Esophagus muscularis mucosa (tissue), 4 donors: Measurements from ENCODE around the gene MGAT4B. TPM values are rescaled to one million over a fixed set of nuclear protein-coding genes. Genes with fewer than 3 reads are reported as not detected.
A peak's percentile ranks its signal among the peaks of the same experiment; 100 is the strongest.

ENCODE experiments used
- DNase-seq: peaks from one replicate; pipeline ENCODE4 v3.0.0-alpha.2; 2017; ENCODE audit errors: extremely low spot score
- H3K27ac ChIP-seq, 4 donors: fragments of 200-600 bp; sonication (generic); replicated peaks in 1 of 4; 1 replicate in 3 of 4; 2 replicates in 1 of 4; pipeline ENCODE4 v1.5.1; 2016 to 2019; ENCODE audit warnings: mild to moderate bottlenecking in 1 of 4
- H3K27me3 ChIP-seq, 4 donors: fragments of 200-600 bp; sonication (generic); one replicate each; pipeline versions ENCODE4 v1.5.1 to v1.6.0; 2016 to 2019
- H3K36me3 ChIP-seq, 4 donors: fragments of 200-600 bp; sonication (generic); one replicate each; pipeline ENCODE4 v1.5.1; 2016 to 2019
- H3K4me1 ChIP-seq, 4 donors: fragments of 200-600 bp; sonication (generic); one replicate each; pipeline ENCODE4 v1.5.1; 2016 to 2019
- H3K4me3 ChIP-seq, 4 donors: fragments of 200-600 bp; sonication (generic); 1 replicate in 2 of 4; 2 replicates in 2 of 4; pipeline ENCODE4 v1.5.1; 2016 to 2019; ENCODE audit warnings: mild to moderate bottlenecking in 4 of 4, moderate library complexity in 1 of 4
- H3K9me3 ChIP-seq, 4 donors: fragments of 200-600 bp; sonication (generic); 1 replicate in 3 of 4; 2 replicates in 1 of 4; pipeline ENCODE4 v1.5.1; 2016 to 2019
- CTCF ChIP-seq, 3 experiments: fragments of 200-600 bp in 2 of 3; fragments of 450-650 bp in 1 of 3; sonication (generic) in 2 of 3; IDR thresholded peaks; one replicate each; pipeline ENCODE4 v1.5.1; 2017 to 2019; ENCODE audit warnings: antibody characterized with exemption in 3 of 3, mild to moderate bottlenecking in 2 of 3, moderate library complexity in 1 of 3
- EP300 ChIP-seq: sonication (generic); formaldehyde crosslinking; IDR thresholded peaks from one replicate; pipeline ENCODE4 v1.6.1; 2017; ENCODE audit warnings: antibody characterized with exemption
- POLR2A ChIP-seq: fragments of 450-650 bp; IDR thresholded peaks from one replicate; pipeline ENCODE4 v1.6.1; 2017; ENCODE audit warnings: antibody characterized with exemption, moderate library complexity, mild to moderate bottlenecking, low read depth
- POLR2AphosphoS5 ChIP-seq, 2 donors: sonication (generic); formaldehyde crosslinking; IDR thresholded peaks; one replicate each; pipeline ENCODE4 v1.6.1; 2017; ENCODE audit warnings: antibody characterized with exemption in 2 of 2
- WGBS: methylation state at CpG from one replicate; pipeline ENCODE4 v1.1.5; 2018; 5-methylcytosine and 5-hydroxymethylcytosine counted together
- intact Hi-C: fragments of 100-400 bp; cut with DNase I; formaldehyde crosslinking; loops from one replicate; pipeline ENCODE4 v1.15.1; 2023
- total RNA-seq, 4 donors: library from RNA; depleted of rRNA; stranded (reverse); fragments of >200 nt; gene quantifications; one replicate each; pipeline versions ENCODE4 v1.1.0 to v1.2.1, GENCODE V29; 2016

MGAT4B gene
- total RNA-seq, 4 donors from 2014 or later: 47.1 to 70.6 (median 59.2) TPM

GRCh38 chr5:179827680-179828079, 21.0 kb upstream of the MGAT4B start:
- H3K27ac ChIP-seq: peak overlapping the region; percentile 12 to 56 (median 36)

GRCh38 chr5:179825655-179826182, 19.1 kb upstream of the MGAT4B start:
- TF ChIP-seq POLR2AphosphoS5 (IDR thresholded peaks at IDR 0.05): no peak
- TF ChIP-seq CTCF (IDR thresholded peaks at IDR 0.05): peak in 1 of 3 experiments; percentile 7
- TF ChIP-seq POLR2A: no peak
- TF ChIP-seq EP300: no peak
- H3K4me3 ChIP-seq: no peak overlapping the region
- no peaks in the 10 kb centered on the region for H3K9me3 ChIP-seq
- intact Hi-C loops: no loop called here
- peaks cover 52 to 74% (median 69%) of the 10 kb centered on the region in 4 donors for H3K4me1 ChIP-seq
- DNase-seq: no peak
- 76% methylated on average over 11 of the region's 13 CpGs for WGBS
- H3K27me3 ChIP-seq: no peaks in the 10 kb centered on the region
- peaks cover 73 to 89% (median 82%) of the 10 kb centered on the region in 4 donors for H3K36me3 ChIP-seq
- peak overlapping the region in 2 of 4 donors; percentile 7 to 31 for H3K27ac ChIP-seq

More at GRCh38 chr5:179827680-179828079, 21.0 kb upstream of the MGAT4B start:
- Histone ChIP-seq H3K9me3 (no peaks in the 10 kb centered on the region), H3K4me1 (peaks cover 47 to 76% (median 68%) of the 10 kb centered on the region in 4 donors), H3K4me3 (no peak overlapping the region), H3K27me3 (no peaks in the 10 kb centered on the region), H3K36me3 (peaks cover 91 to 100% (median 97%) of the 10 kb centered on the region in 4 donors)
- no peak for DNase-seq
- 54% methylated on average over 9 of the region's 9 CpGs for WGBS
- TF ChIP-seq POLR2AphosphoS5 (IDR thresholded peaks at IDR 0.05): no peak
- no peak for TF ChIP-seq EP300
- no peak for TF ChIP-seq CTCF (IDR thresholded peaks at IDR 0.05)
- TF ChIP-seq POLR2A: no peak
- intact Hi-C loops: no loop called here

GRCh38 chr5:179824745-179825112, 18.1 kb upstream of the MGAT4B start:
- Histone ChIP-seq H3K36me3 (peaks cover 64 to 80% (median 72%) of the 10 kb centered on the region in 4 donors), H3K27me3 (no peaks in the 10 kb centered on the region), H3K9me3 (no peaks in the 10 kb centered on the region), H3K4me3 (no peak overlapping the region), H3K4me1 (peaks cover 59 to 83% (median 78%) of the 10 kb centered on the region in 4 donors), H3K27ac (no peak overlapping the region)
- intact Hi-C loops: loop anchor here (5.0 kb wide), 1 partner anchor 33 kb away; the partner anchor contains the start of gene MRNIP
- 84% methylated on average over 3 of the region's 3 CpGs for whole genome bisulfite sequencing
- DNase-seq: no peak
- TF ChIP-seq EP300 (no peak), POLR2AphosphoS5 (IDR thresholded peaks at IDR 0.05) (no peak), POLR2A (no peak), CTCF (IDR thresholded peaks at IDR 0.05) (no peak)

GRCh38 chr5:179823937-179824744, 17.5 kb upstream of the MGAT4B start:
- Histone ChIP-seq H3K36me3 (peaks cover 58 to 74% (median 66%) of the 10 kb centered on the region in 4 donors), H3K27ac (peak overlapping the region in 2 of 4 donors; percentile 37 to 99), H3K9me3 (no peaks in the 10 kb centered on the region), H3K4me3 (peak overlapping the region in 3 of 4 donors; percentile 1 to 97 (median 7)), H3K27me3 (no peaks in the 10 kb centered on the region), H3K4me1 (peaks cover 65 to 87% (median 83%) of the 10 kb centered on the region in 4 donors)
- WGBS: 87% methylated on average over 9 of the region's 22 CpGs
- no peak for DNase-seq
- intact Hi-C loops: loop anchor here (5.0 kb wide), 1 partner anchor 33 kb away; the partner anchor contains the start of gene MRNIP
- TF ChIP-seq POLR2A (no peak), CTCF (IDR thresholded peaks at IDR 0.05) (no peak), POLR2AphosphoS5 (IDR thresholded peaks at IDR 0.05) (no peak), EP300 (no peak)
